ENCODE measurements around the gene UBA7. TPM values are rescaled to one million over a fixed set of nuclear protein-coding genes. Genes with fewer than 3 reads are reported as not detected.

The UBA7 gene
- total RNA-seq, 6 experiments from 2014 or later, result 16.4 to 39.1 (median 28.5) TPM

GRCh38 chr3:49793486-49794085 is 20.2 kb downstream of the UBA7 start:
- 58% methylated on average over 4 of the region's 13 CpGs for WGBS (ENCODE audit: insufficient coverage, low coverage, low lambda C conversion rate, missing lambda C conversion rate)
- Histone ChIP-seq H3K27me3 (no peaks in the 10 kb centered on the region), H3K27ac (no peak overlapping the region), H3K4me1 (no peaks in the 10 kb centered on the region), H3K4me3 (no peak overlapping the region), H3K9me3 (no peaks in the 10 kb centered on the region), H3K36me3 (no peaks in the 10 kb centered on the region)
- ATAC-seq, result no peak
- peak in 1 of 3 donors; percentile 18 for DNase-seq
- intact Hi-C loops (cut with DNase I), result no loop called here
- TF ChIP-seq, protein P1, sequence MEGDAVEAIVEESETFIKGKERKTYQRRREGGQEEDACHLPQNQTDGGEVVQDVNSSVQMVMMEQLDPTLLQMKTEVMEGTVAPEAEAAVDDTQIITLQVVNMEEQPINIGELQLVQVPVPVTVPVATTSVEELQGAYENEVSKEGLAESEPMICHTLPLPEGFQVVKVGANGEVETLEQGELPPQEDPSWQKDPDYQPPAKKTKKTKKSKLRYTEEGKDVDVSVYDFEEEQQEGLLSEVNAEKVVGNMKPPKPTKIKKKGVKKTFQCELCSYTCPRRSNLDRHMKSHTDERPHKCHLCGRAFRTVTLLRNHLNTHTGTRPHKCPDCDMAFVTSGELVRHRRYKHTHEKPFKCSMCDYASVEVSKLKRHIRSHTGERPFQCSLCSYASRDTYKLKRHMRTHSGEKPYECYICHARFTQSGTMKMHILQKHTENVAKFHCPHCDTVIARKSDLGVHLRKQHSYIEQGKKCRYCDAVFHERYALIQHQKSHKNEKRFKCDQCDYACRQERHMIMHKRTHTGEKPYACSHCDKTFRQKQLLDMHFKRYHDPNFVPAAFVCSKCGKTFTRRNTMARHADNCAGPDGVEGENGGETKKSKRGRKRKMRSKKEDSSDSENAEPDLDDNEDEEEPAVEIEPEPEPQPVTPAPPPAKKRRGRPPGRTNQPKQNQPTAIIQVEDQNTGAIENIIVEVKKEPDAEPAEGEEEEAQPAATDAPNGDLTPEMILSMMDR (IDR thresholded peaks at IDR 0.05), result no peak
- TF ChIP-seq POLR2A (IDR thresholded peaks at IDR 0.05), result no peak

DNA sequence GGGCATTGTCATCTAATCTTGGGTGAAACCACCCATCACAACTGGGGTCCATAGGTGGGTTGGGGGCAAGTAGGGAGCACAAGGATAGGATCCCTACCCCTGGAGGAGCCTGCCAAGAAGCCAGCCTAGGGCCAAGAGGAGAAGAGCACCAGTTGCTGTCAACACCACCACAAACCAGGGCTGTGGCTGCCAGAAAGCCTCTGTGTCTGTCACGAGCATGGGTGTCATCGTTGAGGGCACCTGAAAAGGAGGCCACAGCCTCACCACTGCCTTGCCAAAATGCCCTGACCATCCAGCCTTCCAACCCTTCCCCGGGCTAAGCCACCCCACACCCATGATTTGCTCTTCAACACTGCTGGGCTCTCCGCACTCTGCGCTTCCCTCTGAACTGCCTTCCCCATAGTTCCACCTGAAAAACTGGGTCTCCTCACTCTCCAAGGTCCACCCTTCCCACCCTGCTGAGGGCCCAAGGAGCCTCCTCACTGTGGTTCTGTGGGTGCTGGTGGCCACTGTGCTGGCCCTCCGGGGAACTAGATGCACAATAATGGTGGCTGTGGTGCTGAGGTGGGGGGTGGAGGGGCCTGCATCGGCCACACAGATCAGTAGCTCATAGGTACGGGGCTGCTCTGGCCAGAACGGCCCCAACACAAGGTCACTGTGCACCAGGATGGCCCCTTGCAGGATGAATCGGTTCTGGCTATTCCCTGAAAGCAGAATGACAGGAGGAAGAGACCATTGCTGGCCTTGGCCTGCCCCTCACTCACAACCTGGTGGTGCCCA is 21.2 kb downstream of the UBA7 start:
- no peaks in the 10 kb centered on the region for H3K9me3 ChIP-seq
- DNase-seq, result peak in 1 of 3 donors; percentile 35
- H3K4me3 ChIP-seq, result no peak overlapping the region
- H3K4me1 ChIP-seq, result no peaks in the 10 kb centered on the region
- intact Hi-C loops (cut with DNase I), result no loop called here
- WGBS (ENCODE audit: insufficient coverage, low coverage, low lambda C conversion rate, missing lambda C conversion rate), result 86% methylated on average over 4 of the region's 10 CpGs
- TF ChIP-seq, protein P1 (IDR thresholded peaks at IDR 0.05), result no peak
- no peak for TF ChIP-seq POLR2A (IDR thresholded peaks at IDR 0.05)
- H3K27ac ChIP-seq, result no peak overlapping the region
- H3K27me3 ChIP-seq, result no peaks in the 10 kb centered on the region
- no peak for ATAC-seq
- H3K36me3 ChIP-seq, result no peaks in the 10 kb centered on the region

DNA sequence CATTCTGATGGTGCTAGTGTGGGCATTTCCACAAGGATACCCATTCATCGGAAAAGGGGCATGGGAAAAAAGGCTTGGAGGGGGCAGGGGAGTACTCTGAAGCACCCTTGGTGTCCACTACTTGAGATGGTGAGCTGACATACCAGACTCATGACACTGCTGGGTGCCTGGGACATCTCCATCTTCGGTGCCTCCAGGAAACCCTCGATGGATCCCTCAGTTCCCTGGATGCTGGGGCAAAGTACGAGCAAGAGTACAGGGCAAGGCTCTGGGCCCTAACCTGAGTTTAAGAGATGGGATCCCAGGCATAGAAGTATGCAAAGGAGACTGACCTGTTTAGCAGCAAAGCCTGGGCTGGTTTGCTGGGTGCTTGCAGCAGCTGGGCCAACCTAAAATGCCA is 22.2 kb downstream of the UBA7 start:
- no peaks in the 10 kb centered on the region for H3K4me1 ChIP-seq
- TF ChIP-seq POLR2A (IDR thresholded peaks at IDR 0.05), result no peak
- TF ChIP-seq, protein P1 (IDR thresholded peaks at IDR 0.05), result no peak
- intact Hi-C loops (cut with DNase I), result no loop called here
- no peaks in the 10 kb centered on the region for H3K36me3 ChIP-seq
- no CpG with 5 or more reads among the region's 4 CpGs for WGBS (ENCODE audit: insufficient coverage, low coverage, low lambda C conversion rate, missing lambda C conversion rate)
- H3K4me3 ChIP-seq, result no peak overlapping the region
- no peaks in the 10 kb centered on the region for H3K9me3 ChIP-seq
- no peak overlapping the region for H3K27ac ChIP-seq
- no peak for ATAC-seq
- no peaks in the 10 kb centered on the region for H3K27me3 ChIP-seq
- no peak for DNase-seq

DNA sequence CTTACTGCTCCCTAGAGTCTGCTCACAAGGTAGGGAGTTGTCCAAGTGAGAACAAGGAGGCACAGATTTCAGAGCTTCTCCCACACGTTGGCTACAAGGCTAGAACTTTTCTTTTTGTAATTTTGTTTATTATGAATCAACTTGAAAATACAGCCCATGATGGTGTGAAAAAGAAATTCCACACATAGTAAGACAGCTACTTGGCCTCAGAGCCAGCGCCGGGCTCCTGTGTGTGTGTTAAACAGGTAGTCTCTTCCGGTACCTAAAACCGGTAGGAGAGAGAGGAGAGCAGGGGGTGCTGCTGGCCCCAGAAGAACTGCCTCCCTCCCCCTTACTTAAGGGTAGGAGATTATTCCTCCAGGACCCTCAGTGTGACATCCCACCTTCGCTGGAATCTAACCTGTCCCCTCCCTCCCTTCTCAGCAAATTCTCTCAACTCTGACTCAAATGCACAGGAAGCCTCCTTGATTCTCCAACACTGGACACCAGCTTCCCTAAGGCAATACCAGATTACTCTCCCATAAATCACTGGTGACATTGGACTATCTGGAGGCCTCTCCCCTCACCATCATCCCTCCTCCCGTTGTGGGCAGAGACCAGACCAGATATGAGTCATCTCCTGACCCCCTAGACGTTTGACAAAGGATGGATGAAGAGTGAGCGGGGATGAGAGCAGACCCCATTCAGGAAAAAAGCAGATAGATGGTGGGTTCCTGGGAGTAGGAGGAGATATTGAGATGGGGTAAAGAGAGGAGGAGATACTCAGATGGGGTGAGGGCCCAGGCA is 22.9 kb downstream of the UBA7 start:
- Histone ChIP-seq H3K4me3 (no peak overlapping the region), H3K4me1 (no peaks in the 10 kb centered on the region), H3K27ac (no peak overlapping the region), H3K9me3 (no peaks in the 10 kb centered on the region), H3K27me3 (no peaks in the 10 kb centered on the region), H3K36me3 (no peaks in the 10 kb centered on the region)
- peak in 1 of 3 donors; percentile 11 for DNase-seq
- no peak for TF ChIP-seq POLR2A (IDR thresholded peaks at IDR 0.05)
- TF ChIP-seq, protein P1 (IDR thresholded peaks at IDR 0.05), result no peak
- intact Hi-C loops (cut with DNase I), result no loop called here
- ATAC-seq, result no peak
- 66% methylated on average over 9 of the region's 9 CpGs for WGBS (ENCODE audit: insufficient coverage, low coverage, low lambda C conversion rate, missing lambda C conversion rate)

Measured in right lobe of liver (tissue), 6 donors.